Measurements from ENCODE around the gene CST2. TPM values are rescaled to one million over a fixed set of nuclear protein-coding genes. Genes with fewer than 3 reads are reported as not detected.
"Not testable (repeated sequence)": the region's sequence is repeated elsewhere in the genome, so short reads cannot be mapped to it uniquely, and the experiment has no call there.

Gene CST2
- total RNA-seq, 2 donors from 2014 or later, result 1.2 TPM; not detected in 1

GRCh38 chr20:23820493-23820892 lies 6.0 kb downstream of the CST2 start:
- intact Hi-C loops (cut with DNase I), result no loop called here
- DNase-seq (ENCODE audit: low spot score), result no peak

GRCh38 chr20:23811559-23811958 lies 15.0 kb downstream of the CST2 start:
- intact Hi-C loops (cut with DNase I); DNase-seq (ENCODE audit: low spot score): not testable (repeated sequence)

- intact Hi-C loops (cut with DNase I); DNase-seq (ENCODE audit: low spot score): not testable (repeated sequence)
These were observed 16.2 kb downstream of the CST2 start for GRCh38 chr20:23810349-23810748.

- intact Hi-C loops (cut with DNase I), result no loop called here
- no peak for DNase-seq (ENCODE audit: low spot score)
These were observed 25.7 kb downstream of the CST2 start for GRCh38 chr20:23800865-23801264.

GRCh38 chr20:23799216-23799847 lies 27.2 kb downstream of the CST2 start:
- DNase-seq (ENCODE audit: low spot score); intact Hi-C loops (cut with DNase I): not testable (repeated sequence)

- no peak for DNase-seq (ENCODE audit: low spot score)
- intact Hi-C loops (cut with DNase I), result no loop called here
These were observed 31.0 kb downstream of the CST2 start for GRCh38 chr20:23795526-23795925.

GRCh38 chr20:23794841-23795240 lies 31.7 kb downstream of the CST2 start:
- DNase-seq (ENCODE audit: low spot score), result no peak
- intact Hi-C loops (cut with DNase I), result no loop called here

- DNase-seq (ENCODE audit: low spot score), result no peak
- intact Hi-C loops (cut with DNase I), result no loop called here
These were observed 32.5 kb downstream of the CST2 start for GRCh38 chr20:23794065-23794464.

GRCh38 chr20:23783447-23783846 lies 43.1 kb downstream of the CST2 start:
- intact Hi-C loops (cut with DNase I), result no loop called here
- no peak for DNase-seq (ENCODE audit: low spot score)

- DNase-seq (ENCODE audit: low spot score), result no peak
- intact Hi-C loops (cut with DNase I), result no loop called here
These were observed 44.1 kb downstream of the CST2 start for GRCh38 chr20:23782366-23782983.

- intact Hi-C loops (cut with DNase I); DNase-seq (ENCODE audit: low spot score): not testable (repeated sequence)
These were observed 47.9 kb downstream of the CST2 start for GRCh38 chr20:23778676-23779075.

GRCh38 chr20:23777380-23777779 lies 49.1 kb downstream of the CST2 start:
- intact Hi-C loops (cut with DNase I), result not testable (repeated sequence)

GRCh38 chr20:23776067-23776771 lies 50.3 kb downstream of the CST2 start:
- no peak for DNase-seq (ENCODE audit: low spot score)

More at GRCh38 chr20:23777380-23777779, 49.1 kb downstream of the CST2 start:
- DNase-seq (ENCODE audit: low spot score), result not testable (repeated sequence)

GRCh38 chr20:23774081-23774480 lies 52.4 kb downstream of the CST2 start:
- intact Hi-C loops (cut with DNase I), result no loop called here
- DNase-seq (ENCODE audit: low spot score), result no peak

More at GRCh38 chr20:23776067-23776771, 50.3 kb downstream of the CST2 start:
- intact Hi-C loops (cut with DNase I), result no loop called here

Other genes with a start within 250 kb of the CST2 start
- not detected for gene CST9, start 220.8 kb downstream of the CST2 start, total RNA-seq
- 1,000 to 10,000 TPM; 1,234 to 1,451 TPM for gene CST3, start 188.8 kb downstream of the CST2 start, total RNA-seq
- gene CST4, start 137.7 kb downstream of the CST2 start, total RNA-seq, result not detected
- not detected for gene CST1, start 75.8 kb downstream of the CST2 start, total RNA-seq
- gene CST5, start 53.0 kb upstream of the CST2 start, total RNA-seq, result not detected
- not detected for gene GGTLC1, start 162.1 kb upstream of the CST2 start, total RNA-seq